CD14-positive monocyte (primary cell): ENCODE results near the gene TXNRD1. TPM values are rescaled to one million over a fixed set of nuclear protein-coding genes. Genes with fewer than 3 reads are reported as not detected.

Experiments used
- DNase-seq, 3 donors: peaks; one replicate each; pipeline ENCODE4 v3.0.0-alpha.2; 2011 to 2022
- H2AFZ ChIP-seq: 2 replicates; pipeline ENCODE4 v1.6.0; 2012; ENCODE audit warnings: mild to moderate bottlenecking, low read depth, low read length, inconsistent platforms; ENCODE audit not compliant: insufficient read depth, poor library complexity, severe bottlenecking
- H3K27ac ChIP-seq, 2 donors: 1 replicate in 1 of 2; 2 replicates in 1 of 2; pipeline ENCODE4 v1.5.1; 2012 to 2013; ENCODE audit warnings: low read length in 2 of 2, control low read depth in 1 of 2, inconsistent platforms in 1 of 2, low read depth in 1 of 2, mild to moderate bottlenecking in 1 of 2
- H3K27me3 ChIP-seq, 2 donors: one replicate each; pipeline versions ENCODE4 v1.6.0 to v1.6.1; 2011 to 2013; ENCODE audit warnings: low read length in 2 of 2; ENCODE audit not compliant: control insufficient read depth in 2 of 2, insufficient read depth in 2 of 2
- H3K36me3 ChIP-seq, 2 donors: replicated peaks in 1 of 2; 1 replicate in 1 of 2; 2 replicates in 1 of 2; pipeline versions ENCODE4 v1.5.1 to v1.6.1; 2012 to 2013; ENCODE audit warnings: low read length in 2 of 2, control low read depth in 1 of 2, inconsistent platforms in 1 of 2, mild to moderate bottlenecking in 1 of 2; ENCODE audit not compliant: insufficient read depth in 2 of 2, control insufficient read depth in 1 of 2
- H3K4me1 ChIP-seq, 2 donors: 1 replicate in 1 of 2; 2 replicates in 1 of 2; pipeline versions ENCODE4 v1.5.1 to v1.6.1; 2012 to 2013; ENCODE audit warnings: low read length in 2 of 2, control low read depth in 1 of 2, inconsistent platforms in 1 of 2, mild to moderate bottlenecking in 1 of 2, moderate library complexity in 1 of 2; ENCODE audit not compliant: insufficient read depth in 2 of 2, control insufficient read depth in 1 of 2
- H3K4me2 ChIP-seq: replicated peaks from 2 replicates; pipeline ENCODE3; 2012; ENCODE audit warnings: low read length, moderate library complexity, mild to moderate bottlenecking; ENCODE audit not compliant: poor library complexity, severe bottlenecking; ENCODE audit errors: extremely low read depth
- H3K4me3 ChIP-seq, 3 experiments: fragments of 200-600 bp in 1 of 3; sonication (generic) in 1 of 3; replicated peaks in 1 of 3; 1 replicate in 2 of 3; 2 replicates in 1 of 3; pipeline ENCODE4 v1.5.1; 2011 to 2013; ENCODE audit warnings: low read length in 3 of 3, mild to moderate bottlenecking in 3 of 3, control low read depth in 2 of 3, low read depth in 2 of 3, inconsistent platforms in 1 of 3, moderate library complexity in 1 of 3
- H3K79me2 ChIP-seq: 2 replicates; pipeline ENCODE4 v1.6.0; 2012; ENCODE audit warnings: mild to moderate bottlenecking, control low read depth, inconsistent platforms, low read length, moderate library complexity; ENCODE audit not compliant: insufficient read depth
- H3K9ac ChIP-seq: 2 replicates; pipeline ENCODE4 v1.6.0; 2017; ENCODE audit warnings: low read length, mild to moderate bottlenecking; ENCODE audit not compliant: insufficient read depth, poor library complexity, severe bottlenecking
- H3K9me3 ChIP-seq, 2 donors: replicated peaks in 1 of 2; 1 replicate in 1 of 2; 2 replicates in 1 of 2; pipeline versions ENCODE4 v1.5.1 to v1.6.1; 2012 to 2013; ENCODE audit warnings: low read length in 2 of 2, control low read depth in 1 of 2; ENCODE audit not compliant: control insufficient read depth in 1 of 2, insufficient read depth in 1 of 2
- H4K20me1 ChIP-seq: 2 replicates; pipeline ENCODE4 v1.6.0; 2012; ENCODE audit warnings: mild to moderate bottlenecking, low read length, control low read depth, moderate library complexity; ENCODE audit not compliant: insufficient read depth
- H3K27ac Mint-ChIP-seq, 7 donors: one replicate each; pipeline ENCODE4 v1.8.0; 2020; ENCODE audit warnings: mild to moderate bottlenecking in 7 of 7, mixed read lengths in 7 of 7, moderate library complexity in 6 of 7, inconsistent platforms in 2 of 7
- H3K27me3 Mint-ChIP-seq, 3 donors: one replicate each; pipeline ENCODE4 v1.8.0; 2021 to 2022; ENCODE audit warnings: low read depth in 3 of 3, mild to moderate bottlenecking in 3 of 3, mixed read lengths in 3 of 3, moderate library complexity in 3 of 3, inconsistent platforms in 1 of 3
- H3K36me3 Mint-ChIP-seq, 2 donors: one replicate each; pipeline ENCODE4 v1.8.0; 2020; ENCODE audit warnings: mixed read lengths in 2 of 2, inconsistent platforms in 1 of 2, mild to moderate bottlenecking in 1 of 2
- H3K4me1 Mint-ChIP-seq: one replicate; pipeline ENCODE4 v1.8.0; 2020; ENCODE audit warnings: mild to moderate bottlenecking, mixed read lengths
- H3K4me3 Mint-ChIP-seq, 2 donors: one replicate each; pipeline ENCODE4 v1.8.0; 2020; ENCODE audit warnings: mild to moderate bottlenecking in 2 of 2, mixed read lengths in 2 of 2, moderate library complexity in 1 of 2
- H3K9me3 Mint-ChIP-seq, 7 donors: one replicate each; pipeline ENCODE4 v1.8.0; 2020 to 2022; ENCODE audit warnings: mixed read lengths in 7 of 7, mild to moderate bottlenecking in 6 of 7, moderate library complexity in 6 of 7, inconsistent platforms in 2 of 7
- CTCF ChIP-seq: fragments of 200-600 bp; IDR thresholded peaks from one replicate; pipeline ENCODE4 v1.8.0; 2022; ENCODE audit warnings: antibody characterized with exemption, mild to moderate bottlenecking
- WGBS: methylation state at CpG from one replicate; pipeline ENCODE4 v1.1.5; 2013; ENCODE audit warnings: missing lambda C conversion rate; ENCODE audit not compliant: insufficient coverage; 5-methylcytosine and 5-hydroxymethylcytosine counted together
- intact Hi-C, 2 donors: fragments of 100-400 bp; cut with micrococcal nuclease; formaldehyde crosslinking; loops; one replicate each; pipeline versions ENCODE4 v1.15.0 to v1.15.1; 2023
- polyA plus RNA-seq, 3 donors: library from polyadenylated mRNA; depleted of rRNA in 1 of 3; unstranded in 2 of 3; stranded (reverse) in 1 of 3; fragments of 300-500 nt in 2 of 3; fragments of >200 nt in 1 of 3; fragmentation: Illumina TruSeq in 2 of 3; gene quantifications; 1 replicate in 2 of 3; 2 replicates in 1 of 3; pipeline ENCODE4 v1.2.3, GENCODE V29; 2012 to 2021

Gene TXNRD1
- polyA plus RNA-seq, 3 donors: 26.9 to 46.1 (median 29.2) TPM

GRCh38 chr12:104319028-104319427 lies 103.4 kb downstream of the TXNRD1 start:
- Mint-ChIP-seq H3K27ac (no peak overlapping the region), H3K36me3 (peaks cover 64 to 83% of the 10 kb centered on the region in 2 donors), H3K9me3 (no peaks in the 10 kb centered on the region), H3K27me3 (no peaks in the 10 kb centered on the region), H3K4me1 (peaks cover 2% of the 10 kb centered on the region), H3K4me3 (no peak overlapping the region)
- H3K4me2 ChIP-seq: no peak overlapping the region
- H3K27me3 ChIP-seq: no peaks in the 10 kb centered on the region
- no peak overlapping the region for H3K9ac ChIP-seq
- peaks cover 22% of the 10 kb centered on the region for H4K20me1 ChIP-seq
- TF ChIP-seq CTCF: no peak
- intact Hi-C loops: no loop called here
- H2AFZ ChIP-seq: no peak overlapping the region
- H3K79me2 ChIP-seq: no peaks in the 10 kb centered on the region
- H3K4me1 ChIP-seq: peaks cover 2 to 4% of the 10 kb centered on the region in 2 donors
- no peaks in the 10 kb centered on the region for H3K9me3 ChIP-seq
- H3K27ac ChIP-seq: no peak overlapping the region
- H3K36me3 ChIP-seq: peaks cover 80 to 88% of the 10 kb centered on the region in 2 donors
- WGBS: no CpG with 5 or more reads among the region's 1 CpG
- no peak overlapping the region for H3K4me3 ChIP-seq
- DNase-seq: no peak

- no peak for TF ChIP-seq CTCF
- peaks cover 64 to 89% of the 10 kb centered on the region in 2 donors for H3K36me3 Mint-ChIP-seq
- Histone ChIP-seq H3K36me3 (peaks cover 80 to 88% of the 10 kb centered on the region in 2 donors), H3K27ac (no peak overlapping the region), H3K9ac (no peak overlapping the region), H3K4me1 (no peaks in the 10 kb centered on the region), H3K9me3 (no peaks in the 10 kb centered on the region), H4K20me1 (peaks cover 18% of the 10 kb centered on the region), H2AFZ (no peak overlapping the region), H3K27me3 (no peaks in the 10 kb centered on the region), H3K4me2 (no peak overlapping the region), H3K79me2 (no peaks in the 10 kb centered on the region), H3K4me3 (no peak overlapping the region)
- no peak overlapping the region for H3K4me3 Mint-ChIP-seq
- intact Hi-C loops: no loop called here
- WGBS: no CpG with 5 or more reads among the region's 1 CpG
- H3K27me3 Mint-ChIP-seq: no peaks in the 10 kb centered on the region
- no peaks in the 10 kb centered on the region for H3K9me3 Mint-ChIP-seq
- H3K27ac Mint-ChIP-seq: no peak overlapping the region
- no peaks in the 10 kb centered on the region for H3K4me1 Mint-ChIP-seq
- DNase-seq: no peak
Observed at GRCh38 chr12:104319918-104320626, 104.5 kb downstream of the TXNRD1 start.
